Stimulated activated CD8-positive, alpha-beta memory T cell treated with anti-CD3 and anti-CD28 coated beads, Interleukin-2, amount 100 ng/mL, for 1 hour (primary cell): ENCODE measurements around the gene TECPR2.
"Not testable (repeated sequence)": the region's sequence is repeated elsewhere in the genome, so short reads cannot be mapped to it uniquely, and the experiment has no call there.

Experiments
- DNase-seq, 2 donors: peaks; one replicate each; pipeline ENCODE4 v3.0.0-alpha.2; 2020; ENCODE audit warnings: low read depth in 2 of 2

The TECPR2 gene

DNA sequence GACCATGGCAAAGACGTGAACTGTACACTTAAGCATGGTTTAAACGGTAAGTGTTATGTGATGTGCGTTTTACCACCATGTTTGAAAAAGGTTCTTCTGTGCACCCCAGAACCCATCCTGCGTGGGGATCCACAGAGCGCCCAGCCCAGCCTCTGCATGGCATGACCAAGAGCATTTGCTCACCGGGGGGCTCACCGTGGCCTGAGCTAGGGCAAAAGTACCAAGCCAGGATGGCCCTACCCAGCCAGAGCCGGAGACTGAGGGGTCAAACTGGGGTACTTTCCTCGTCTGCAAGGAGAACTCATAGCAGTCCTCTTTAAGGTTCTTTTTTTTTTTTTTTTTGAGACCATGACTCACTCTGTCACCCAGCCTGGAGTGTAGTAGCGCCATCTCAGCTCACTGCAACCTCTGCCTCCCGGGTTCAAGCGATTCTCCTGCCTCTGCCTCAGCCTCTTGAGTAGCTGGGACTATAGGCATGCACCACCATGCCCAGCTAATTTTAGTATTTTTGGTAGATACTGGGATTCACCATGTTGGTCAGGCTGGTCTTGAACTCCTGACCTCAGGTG lies 163.3 kb downstream of the TECPR2 start:
- DNase-seq: no peak

DNA sequence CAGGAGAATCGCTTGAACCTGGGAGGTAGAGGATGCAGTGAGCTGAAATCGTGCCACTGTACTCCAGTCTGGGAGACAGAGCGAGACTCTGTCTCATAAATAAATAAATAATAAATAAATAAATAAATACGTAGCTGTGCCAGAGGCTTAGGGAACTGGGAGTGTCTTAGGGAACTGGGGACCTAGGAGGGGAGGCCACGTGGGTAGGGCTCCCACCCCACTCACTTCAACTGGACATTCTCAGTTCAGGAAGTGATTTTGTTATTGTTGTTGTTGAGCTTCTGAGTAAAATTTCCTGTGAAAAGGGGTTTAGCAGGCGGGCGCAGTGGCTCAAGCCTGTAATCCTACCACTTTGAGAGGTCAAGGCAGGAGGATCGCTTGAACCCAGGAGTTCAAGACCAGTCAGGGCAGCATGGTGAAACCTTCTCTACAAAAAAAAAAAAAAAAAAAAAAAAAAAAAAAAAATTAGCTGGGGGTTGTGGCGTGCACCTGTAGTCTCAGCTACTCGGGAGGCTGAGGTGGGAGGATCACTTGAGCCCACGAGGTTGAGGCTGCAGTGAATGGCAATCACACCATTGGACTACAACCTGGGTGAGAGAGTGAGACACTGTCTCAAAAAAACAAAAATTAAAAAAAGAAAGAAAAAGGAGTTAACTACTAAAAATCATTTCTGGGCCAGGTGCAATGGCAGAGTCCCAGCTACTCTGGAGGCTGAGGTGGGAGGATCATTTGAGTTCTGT lies 165.9 kb downstream of the TECPR2 start:
- no peak for DNase-seq

DNA sequence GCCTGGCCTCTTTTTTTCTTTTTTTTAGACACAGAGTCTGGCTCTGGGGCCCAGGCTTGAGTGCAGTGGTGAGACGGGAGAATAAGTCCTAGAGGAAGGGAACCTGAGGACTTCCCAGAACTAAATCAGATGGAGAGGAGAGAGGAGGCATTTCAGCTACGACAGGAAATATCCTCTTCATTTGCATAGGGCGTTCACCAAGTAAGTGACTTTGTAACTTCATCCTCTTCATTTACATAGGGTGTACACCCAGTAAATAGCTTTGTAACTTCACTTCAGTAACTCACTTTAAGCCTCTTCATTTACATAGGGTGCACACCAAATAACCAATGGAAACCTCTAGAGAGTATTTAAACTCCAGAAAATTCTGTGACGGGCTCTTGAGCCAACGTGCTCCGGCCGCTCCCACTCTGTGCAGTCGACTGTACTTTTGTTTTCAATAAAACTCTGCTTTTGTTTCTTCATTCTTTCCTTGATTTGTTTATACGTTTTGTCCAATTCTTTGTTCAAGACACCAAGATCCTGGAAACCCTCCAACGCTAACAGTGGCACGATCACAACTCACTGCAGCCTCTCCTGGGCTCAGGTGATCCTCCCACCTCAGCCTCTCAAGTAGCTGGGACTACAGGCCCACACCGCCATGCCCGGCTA lies 168.2 kb downstream of the TECPR2 start:
- no peak for DNase-seq

DNA sequence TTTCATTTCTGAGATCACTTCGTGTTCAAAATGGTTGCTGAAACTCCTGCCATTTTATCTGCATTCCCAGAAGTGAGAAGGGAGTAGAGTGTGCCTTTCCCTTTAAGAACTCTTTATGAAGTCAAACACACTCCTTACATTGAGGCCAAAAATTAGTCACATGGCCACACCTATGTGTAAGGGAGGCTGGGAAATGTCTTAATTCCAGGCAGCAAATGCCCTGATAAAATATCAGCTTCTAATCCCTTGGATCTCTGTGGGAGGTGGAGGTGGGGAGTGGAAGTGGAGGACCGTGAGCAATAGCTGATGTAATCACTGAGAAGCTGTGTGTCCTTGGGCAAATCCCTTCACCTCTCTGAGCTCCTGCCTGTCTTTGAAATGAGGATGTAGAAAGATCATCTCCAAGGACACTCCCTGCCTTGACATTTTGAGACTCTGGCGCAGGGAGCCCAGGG lies 169.5 kb downstream of the TECPR2 start:
- DNase-seq: no peak

DNA sequence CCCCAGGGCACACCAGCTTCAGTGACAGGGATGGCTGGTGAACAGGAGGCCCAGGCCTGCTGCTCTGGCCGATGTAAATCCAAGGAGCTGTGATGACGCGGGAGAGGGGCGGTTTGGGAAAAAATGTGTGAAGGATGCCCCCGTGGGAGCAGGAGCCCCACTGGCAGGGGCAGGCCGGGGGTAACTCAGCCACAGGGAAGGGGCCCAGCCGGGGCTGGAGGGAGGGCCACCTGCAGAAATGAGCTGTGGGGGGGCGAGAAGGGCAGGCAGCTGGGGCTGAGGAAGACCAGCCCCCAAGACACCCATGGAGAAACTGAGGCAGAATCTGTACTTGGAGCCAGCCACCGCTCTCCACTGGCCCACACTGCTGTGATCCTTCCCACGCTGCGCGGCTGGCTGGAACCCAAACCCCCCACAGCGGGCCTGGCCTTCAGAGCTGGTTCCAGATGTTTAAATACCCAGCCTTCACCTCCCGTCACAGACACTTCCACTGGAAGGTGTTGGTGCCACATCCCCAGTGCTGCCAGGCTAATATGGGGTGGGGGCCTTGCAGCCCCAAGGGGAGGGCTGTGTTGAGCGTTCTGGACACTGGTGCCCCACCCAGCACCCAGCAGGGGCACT lies 175.3 kb downstream of the TECPR2 start:
- DNase-seq: no peak

DNA sequence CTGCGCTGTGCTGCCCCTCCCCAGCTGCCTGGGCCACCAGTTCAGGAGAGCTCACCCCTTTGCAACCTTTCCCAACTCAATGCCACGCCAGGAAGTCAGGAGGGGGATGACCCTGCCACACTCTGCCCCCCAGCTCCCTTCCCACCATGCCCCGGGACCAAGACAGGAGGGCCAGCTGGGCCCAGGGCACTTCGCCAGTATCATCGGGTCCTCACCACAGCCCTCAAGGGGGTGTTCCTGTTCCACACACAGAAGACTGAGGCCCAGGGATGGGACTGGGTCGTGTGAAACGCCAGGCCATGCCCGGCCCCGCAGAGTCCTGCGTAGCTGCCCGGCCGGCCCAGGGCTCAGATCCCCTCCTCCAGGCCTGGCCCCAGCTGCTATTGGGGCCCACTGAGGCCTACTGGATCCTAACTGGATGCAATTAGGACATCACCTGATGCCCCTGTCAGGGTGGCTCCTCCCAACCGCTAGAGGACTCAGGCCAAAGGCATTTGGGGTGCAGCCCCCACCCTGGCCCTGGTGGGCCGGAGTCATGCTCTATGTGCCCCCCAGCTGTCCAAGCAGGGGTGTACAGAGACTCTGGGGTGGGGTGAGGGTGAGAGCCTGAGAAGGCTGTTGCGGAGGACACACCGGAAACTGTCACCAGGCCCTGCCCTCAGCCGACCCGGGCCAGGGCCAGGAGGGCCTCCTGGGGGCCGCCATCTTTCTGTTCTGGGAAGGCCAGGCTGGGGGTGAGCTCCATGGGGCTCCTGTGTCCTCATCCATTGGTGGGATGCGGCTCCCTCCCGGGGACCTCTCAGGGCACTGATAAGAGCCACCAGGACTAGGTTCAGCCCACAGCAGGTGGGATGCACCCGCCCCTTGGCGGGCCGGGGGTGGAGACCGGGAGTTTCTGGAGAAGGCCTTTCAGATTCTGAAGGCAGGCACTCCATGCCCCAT lies 176.1 kb downstream of the TECPR2 start:
- DNase-seq: no peak

DNA sequence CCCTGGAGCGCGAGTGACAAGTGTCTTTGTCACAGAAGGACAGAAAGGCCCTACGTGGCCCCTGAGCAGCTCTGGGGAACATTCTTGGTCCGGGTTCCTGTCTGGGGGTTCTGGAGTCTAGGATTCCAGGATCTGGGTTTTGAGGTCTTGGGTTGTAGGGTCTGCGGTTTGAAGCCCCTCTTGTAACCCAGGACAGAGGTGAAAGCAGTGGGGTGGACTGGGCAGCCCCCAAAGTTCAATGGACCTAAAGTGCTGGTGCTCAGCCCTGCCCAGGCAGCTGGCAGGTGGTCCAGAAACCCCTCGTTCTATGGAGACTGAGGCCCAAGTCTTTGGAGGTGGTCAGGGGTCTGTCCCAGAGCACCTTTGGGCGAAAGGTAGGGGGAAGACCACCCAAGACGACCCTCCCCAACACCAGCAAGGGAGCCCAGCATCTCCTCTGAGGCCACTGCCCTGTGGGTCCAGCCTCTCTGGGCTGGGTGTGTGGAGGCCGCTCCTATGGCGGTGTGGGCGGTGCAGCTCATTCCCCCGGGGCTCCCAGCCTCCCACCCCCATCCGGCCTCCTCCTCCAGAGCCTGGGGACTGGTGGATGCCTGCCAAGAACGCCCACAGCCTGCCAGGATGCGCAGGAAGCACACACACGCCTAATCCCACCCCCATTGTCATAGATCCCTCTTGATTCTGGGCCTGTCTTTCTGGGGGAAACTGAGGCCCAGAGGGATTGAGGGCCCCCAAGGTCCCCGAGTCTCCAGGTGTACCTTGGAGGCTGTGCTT lies 177.0 kb downstream of the TECPR2 start:
- no peak for DNase-seq

DNA sequence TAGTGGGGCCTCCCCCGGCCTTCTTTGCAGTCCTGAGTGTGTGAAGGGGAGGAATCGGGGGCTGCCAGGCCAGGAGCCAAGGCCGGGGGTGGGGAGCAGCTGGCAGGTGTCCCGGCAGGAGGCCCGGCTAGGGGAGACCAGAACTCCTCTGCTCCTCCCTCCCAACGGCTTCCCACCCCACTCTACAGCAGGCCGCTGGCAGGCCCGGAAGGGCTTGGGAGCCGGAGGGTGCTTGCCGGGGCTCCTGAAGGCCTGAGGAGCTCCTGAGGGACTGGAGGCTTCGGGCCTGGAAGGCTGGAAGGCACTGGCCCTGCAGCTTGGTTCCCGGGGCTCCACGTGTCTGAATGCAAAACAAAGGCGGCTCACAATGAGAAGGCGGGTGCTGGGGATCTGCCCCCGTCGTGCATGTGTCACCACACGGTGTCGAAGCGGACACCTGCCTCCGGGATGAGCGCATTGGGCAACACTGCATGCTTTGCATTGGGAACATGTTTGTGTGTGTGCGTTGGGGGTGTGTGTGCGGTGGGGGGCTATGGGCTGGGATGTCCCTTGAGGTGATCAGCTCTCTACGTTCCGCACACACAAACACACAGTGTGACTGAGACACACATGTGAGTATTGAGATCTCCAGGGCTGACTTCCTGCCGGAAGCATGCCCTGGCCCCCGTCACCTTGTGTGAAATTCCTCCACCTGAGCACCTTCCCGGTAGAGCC lies 177.7 kb downstream of the TECPR2 start:
- DNase-seq: no peak

DNA sequence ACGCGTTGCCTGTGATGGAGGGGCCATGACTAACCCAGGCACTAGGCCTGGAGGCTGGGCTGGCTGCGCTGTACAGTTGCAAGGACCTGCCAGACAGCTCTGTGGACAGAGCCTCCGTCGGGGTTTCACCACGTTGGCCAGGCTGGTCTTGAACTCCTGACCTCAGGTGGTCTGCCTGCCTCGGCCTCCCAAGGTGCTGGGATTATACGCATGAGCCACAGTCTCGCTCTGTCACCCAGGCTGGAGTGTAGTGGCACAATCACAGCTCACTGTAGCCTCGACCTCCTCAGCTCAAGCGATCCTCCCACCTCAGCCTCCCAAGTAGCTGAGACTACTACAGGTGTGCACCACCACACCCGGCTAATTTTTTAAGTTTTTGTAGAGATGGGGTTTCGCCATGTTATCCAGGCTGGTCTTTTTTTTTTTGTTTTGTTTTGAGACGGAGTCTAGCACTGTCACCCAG lies 178.3 kb downstream of the TECPR2 start:
- not testable (repeated sequence) for DNase-seq

DNA sequence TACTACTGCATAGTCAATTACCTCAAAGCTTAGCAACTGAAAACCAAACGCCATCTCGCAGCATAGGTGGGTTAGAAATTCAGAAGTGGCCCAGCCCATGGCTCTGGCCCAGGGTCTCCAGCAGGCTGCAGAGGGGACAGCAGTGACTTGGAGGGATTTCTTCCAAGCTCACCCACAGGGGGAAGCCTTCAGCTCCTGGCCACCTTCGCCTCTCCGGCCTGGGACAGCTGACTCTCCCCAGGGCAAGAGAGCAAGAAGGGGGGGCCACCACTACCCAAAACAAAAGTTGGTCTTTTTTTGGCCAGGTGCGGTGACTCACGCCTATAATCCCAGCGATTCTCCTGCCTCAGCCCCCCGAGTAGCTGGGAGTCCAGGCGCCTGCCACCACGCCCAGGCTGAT lies 179.0 kb downstream of the TECPR2 start:
- no peak for DNase-seq

DNA sequence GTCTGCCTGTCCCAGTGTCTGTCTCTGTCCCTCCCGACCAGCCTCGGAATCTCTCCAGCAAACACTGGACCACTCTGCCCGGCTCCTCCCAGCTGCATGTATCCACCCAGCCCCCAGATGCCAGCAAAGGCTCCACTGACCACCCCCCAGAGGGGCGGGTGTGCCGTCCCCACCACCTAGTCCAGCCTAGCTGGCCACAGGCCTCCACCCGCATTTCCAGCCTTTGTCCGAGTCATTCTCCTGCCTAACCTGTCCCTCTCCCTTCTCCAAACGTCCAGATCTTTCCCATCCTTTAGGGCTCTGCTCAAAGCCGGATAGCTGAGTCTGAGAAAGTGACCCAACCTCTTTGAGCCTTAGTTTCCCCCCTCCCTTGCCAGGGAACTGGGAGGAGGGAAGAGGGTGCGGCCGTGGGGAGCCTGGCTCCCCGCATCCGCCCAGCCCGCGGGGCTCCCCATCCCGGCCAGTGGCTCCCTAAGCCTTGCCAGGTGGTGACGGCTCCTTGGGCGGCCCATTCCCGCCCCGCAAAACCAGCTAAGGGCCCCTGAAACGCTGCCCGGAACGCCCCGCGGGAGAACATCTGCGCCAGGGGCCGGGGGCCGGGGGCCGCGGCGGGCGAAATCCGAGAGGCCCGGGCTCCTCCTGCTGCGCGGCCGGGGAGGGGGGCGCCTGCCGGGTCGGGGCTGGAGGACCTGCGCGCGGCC lies 181.5 kb downstream of the TECPR2 start:
- no peak for DNase-seq

DNA sequence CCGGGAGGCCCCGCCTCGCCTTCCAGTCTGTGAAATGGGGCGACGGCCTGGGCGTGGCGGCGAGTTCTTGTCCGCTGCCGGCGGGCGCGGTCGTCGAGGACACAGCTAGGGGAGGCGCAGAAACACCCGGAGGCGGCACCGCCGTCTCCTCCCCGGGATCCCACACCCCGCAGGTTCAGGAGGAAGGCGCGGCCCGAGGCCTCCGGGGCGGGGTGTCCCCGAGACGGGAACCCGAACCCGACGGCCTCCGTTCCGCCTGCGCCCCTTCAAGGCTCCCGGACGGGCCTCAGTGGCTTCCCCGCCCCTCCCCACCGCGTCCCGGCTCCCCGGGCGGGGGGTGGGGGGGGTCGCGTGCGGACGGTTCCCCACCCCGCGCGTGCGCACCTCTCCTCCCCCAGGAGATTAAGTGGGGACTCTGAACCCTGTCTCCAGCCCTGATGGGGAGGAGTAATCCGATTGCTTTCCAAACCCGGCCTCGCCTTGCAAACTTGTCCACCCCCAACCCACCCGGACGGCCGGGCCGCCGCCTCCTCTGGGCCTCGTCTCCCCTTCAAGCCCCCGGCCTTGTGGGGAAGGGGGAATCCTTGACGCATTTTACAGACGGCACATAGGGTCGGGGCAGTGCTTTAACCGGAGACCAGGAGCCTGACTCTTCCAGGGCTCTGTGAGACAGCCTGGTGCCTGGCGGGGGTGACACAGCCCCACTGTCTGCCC lies 182.2 kb downstream of the TECPR2 start:
- no peak for DNase-seq

DNA sequence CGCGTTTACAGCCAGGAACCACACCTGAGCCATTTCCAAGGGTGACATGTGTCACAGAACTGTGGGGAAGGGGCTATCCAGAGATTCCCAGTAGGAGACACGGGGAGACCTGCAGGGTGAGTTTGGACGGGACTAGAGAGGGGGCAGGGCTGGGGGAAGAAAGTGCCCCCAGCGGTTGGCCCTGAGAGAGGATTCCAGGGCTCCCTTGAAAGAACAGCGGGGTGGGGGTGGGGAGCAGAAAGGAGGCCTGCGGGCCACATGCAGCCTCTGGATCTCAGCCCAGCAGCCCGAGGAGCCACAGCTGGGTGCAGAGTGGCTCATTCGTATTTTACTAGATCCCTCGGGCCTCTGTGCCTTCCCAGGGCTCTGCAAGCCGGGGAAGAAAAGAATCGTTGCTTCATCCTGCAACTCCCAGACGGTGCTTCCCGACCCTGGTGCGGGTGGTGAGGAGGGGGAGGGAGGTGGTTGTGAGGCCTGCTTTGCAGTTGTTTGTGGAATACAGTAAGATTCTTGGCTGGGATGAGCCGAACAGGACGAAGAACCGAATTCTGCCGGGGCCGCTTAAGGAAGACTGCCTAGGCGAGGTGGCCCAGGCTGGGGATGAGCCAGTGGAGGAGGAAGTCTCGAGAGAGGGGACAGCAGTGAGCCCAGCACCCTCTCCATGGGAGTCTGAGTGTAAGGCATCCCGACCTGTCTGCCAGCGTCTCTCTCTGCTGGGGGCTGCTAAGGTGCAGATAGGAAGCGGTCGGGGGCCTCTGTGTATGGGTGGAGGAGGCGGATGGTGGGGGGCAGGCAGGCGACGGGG lies 182.9 kb downstream of the TECPR2 start:
- no peak for DNase-seq

DNA sequence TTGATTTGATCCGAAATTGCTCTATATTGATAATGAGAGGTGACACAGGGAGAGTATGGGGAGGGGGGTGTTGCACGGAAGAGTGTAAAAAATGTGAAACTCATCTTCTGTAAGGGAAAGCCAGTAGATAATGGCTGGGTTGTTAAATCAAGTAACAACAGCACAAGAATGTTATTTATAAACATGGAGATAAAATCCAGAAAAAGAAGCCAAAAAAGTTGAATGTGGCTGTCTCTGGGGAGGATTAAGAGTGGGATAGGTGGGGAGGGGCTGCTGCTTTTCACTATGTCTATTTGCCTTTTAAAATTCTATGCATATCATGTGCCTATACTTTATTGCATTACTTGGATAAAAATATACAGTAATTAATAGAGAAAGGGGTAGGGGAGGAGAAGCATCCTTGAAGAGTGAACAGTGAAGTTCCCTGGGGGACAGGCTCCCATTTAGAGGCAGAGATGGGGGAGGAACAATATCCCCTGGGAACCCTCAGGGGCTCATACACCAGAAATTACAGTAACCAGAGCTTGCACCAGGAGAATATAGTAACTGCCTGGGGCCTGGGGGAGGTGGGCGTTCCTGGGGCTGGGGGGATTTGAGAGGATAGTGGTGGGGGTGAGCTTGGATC lies 186.0 kb downstream of the TECPR2 start:
- DNase-seq: no peak

DNA sequence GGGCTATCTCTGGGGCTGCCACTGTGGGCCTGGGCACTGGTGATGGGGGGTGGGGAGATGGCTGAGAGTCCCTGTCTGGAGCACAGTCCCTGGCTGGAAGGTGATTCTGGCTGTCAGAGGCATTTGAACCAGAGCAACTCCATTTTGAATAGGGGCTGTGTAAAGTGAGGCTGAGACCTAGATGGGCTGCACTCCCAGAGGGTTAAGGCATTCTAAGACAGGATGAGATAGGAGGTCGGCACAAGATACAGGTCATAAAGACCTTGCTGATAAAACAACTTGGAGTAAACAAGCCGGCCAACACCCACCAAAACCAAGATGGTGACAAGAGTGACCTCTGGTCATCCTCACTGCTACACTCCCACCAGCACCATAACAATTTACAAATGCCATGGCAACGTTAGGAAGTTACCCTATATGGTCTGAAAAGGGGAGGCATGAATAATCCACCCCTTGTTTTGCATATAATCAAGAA lies 188.2 kb downstream of the TECPR2 start:
- not testable (repeated sequence) for DNase-seq
